ENCODE measurements around the gene DYSF.

Gene DYSF

DNA sequence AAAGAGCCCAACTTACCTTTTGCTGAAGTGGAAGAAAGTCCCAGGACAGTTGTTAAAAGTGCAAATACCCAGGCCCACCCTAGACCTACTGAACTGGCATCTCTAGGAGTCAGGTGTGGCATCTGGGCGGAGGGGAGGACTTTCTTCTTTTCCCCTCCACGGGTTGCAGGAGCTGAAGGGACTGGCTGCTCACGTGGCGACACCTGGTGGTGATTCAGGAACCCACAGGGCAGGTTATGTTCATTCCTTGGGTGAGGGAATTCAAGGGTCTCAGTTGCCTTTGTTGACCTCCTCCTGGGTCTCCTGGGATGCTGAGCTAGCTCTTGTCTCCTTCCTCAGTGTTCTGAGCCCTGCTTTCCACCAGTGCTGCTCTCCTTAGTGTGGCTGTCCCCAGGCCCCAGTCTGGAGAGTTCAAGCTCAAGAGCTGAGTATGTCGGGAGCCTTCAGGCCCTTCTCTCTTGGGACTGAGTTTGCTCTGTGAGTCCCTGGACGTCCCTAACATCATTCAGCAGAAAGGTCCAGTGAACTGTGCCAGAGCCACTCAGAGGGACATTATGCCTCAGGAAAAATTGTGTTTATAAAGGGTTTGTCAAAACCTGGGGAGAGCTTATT, 56.9 kb downstream of the DYSF start:
- H3K9me3 Mint-ChIP-seq, result no peaks in the 10 kb centered on the region
- H3K27ac Mint-ChIP-seq, result no peak overlapping the region
- H3K4me3 Mint-ChIP-seq, result no peak overlapping the region
- H3K27me3 Mint-ChIP-seq, result peaks cover 3% of the 10 kb centered on the region
- DNase-seq (ENCODE audit: low spot score in 2 of 2), result peak; percentile 60 to 72
- ATAC-seq (ENCODE audit: low read depth), result peak; percentile 57
- no peaks in the 10 kb centered on the region for H3K4me1 Mint-ChIP-seq
- no peaks in the 10 kb centered on the region for H3K36me3 Mint-ChIP-seq

DNA sequence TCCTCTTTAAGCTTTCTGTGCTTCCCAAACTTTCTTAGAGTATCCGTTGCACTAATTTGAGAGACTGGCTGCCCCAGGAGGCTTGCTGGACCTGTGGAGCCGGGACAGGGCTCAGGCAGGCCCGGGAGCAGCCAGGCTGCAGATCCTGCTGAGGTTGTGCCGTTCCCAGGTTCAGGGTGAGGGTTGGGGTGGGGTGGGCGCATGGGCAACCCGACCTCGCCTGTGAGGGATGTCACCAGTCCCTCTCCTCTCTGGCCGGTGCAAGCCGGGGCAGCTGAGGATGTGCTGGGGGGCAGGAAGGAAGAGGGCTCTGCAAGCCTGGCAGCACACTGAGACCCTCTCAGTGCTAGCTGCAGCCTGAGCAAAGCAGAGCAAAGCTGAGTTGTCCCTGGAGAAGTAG, 57.6 kb downstream of the DYSF start:
- Mint-ChIP-seq H3K9me3 (no peaks in the 10 kb centered on the region), H3K36me3 (no peaks in the 10 kb centered on the region), H3K27ac (no peak overlapping the region), H3K4me1 (no peaks in the 10 kb centered on the region), H3K27me3 (no peaks in the 10 kb centered on the region), H3K4me3 (no peak overlapping the region)
- DNase-seq (ENCODE audit: low spot score in 2 of 2), result no peak
- no peak for ATAC-seq (ENCODE audit: low read depth)

DNA sequence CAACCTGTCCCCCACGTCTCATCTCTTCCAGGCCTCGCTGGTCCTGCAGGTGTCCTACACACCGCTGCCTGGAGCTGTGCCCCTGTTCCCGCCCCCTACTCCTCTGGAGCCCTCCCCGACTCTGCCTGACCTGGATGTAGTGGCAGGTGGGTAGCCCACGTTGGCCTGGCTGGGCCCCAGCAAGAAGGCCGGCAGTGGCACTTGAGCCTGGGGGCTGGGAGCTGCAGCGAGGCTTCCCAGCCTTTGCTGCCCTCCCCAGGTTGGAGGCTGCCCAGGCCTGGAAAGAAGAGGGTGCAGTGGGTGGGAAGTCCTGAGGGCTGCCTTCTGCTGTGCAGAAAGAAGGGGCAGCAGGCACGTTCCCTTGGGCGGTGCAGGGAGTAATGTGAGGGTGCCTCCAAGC, 58.4 kb downstream of the DYSF start:
- Mint-ChIP-seq H3K4me3 (no peak overlapping the region), H3K9me3 (no peaks in the 10 kb centered on the region), H3K27me3 (peaks cover 2% of the 10 kb centered on the region), H3K27ac (no peak overlapping the region), H3K36me3 (no peaks in the 10 kb centered on the region), H3K4me1 (no peaks in the 10 kb centered on the region)
- ATAC-seq (ENCODE audit: low read depth) (no peak), DNase-seq (ENCODE audit: low spot score in 2 of 2) (no peak)

DNA sequence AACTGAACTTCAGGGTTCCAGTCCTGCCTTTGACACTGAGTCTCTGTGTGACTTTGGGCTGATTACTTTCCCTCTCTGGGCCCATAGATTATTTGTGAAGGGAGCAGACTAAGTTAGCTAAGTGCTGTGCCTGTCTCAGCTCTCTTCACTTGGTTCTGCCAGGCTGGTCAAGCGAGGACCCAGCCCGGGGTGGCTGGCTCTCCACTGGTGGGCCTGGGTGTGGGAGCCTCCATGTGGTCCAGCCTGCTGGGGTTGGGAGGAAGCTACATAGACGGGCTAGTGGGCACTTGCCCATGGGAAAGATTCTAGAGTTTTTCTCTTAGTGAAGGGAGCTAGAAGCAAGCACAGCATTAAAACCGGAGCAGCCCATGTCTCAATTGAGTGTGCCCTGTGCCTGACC, 59.0 kb downstream of the DYSF start:
- no peaks in the 10 kb centered on the region for H3K36me3 Mint-ChIP-seq
- no peak for DNase-seq (ENCODE audit: low spot score in 2 of 2)
- no peaks in the 10 kb centered on the region for H3K4me1 Mint-ChIP-seq
- H3K9me3 Mint-ChIP-seq, result no peaks in the 10 kb centered on the region
- H3K27me3 Mint-ChIP-seq, result peaks cover 2% of the 10 kb centered on the region
- ATAC-seq (ENCODE audit: low read depth), result no peak
- H3K4me3 Mint-ChIP-seq, result no peak overlapping the region
- no peak overlapping the region for H3K27ac Mint-ChIP-seq

DNA sequence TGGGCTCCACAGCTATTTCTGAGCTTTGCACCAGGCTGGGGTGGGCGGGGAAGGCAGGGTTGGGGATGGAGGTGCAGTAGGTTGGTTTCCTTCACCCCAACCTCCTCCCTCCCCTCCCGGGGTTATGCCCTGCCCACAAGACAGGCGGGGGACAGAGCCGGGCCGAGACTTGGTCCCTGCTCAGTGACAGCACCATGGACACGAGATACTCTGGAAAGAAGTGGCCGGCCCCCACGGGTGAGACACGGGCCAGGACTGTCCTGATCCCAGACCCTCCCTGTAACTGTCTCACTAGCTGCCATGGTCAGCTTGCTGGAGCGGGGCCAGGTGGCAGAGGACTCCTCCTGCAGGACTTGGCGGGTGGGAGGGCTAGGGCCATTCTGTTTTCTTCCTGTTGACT, 59.7 kb downstream of the DYSF start:
- DNase-seq (ENCODE audit: low spot score in 2 of 2) (no peak), ATAC-seq (ENCODE audit: low read depth) (no peak)
- no peaks in the 10 kb centered on the region for H3K36me3 Mint-ChIP-seq
- no peak overlapping the region for H3K27ac Mint-ChIP-seq
- H3K4me1 Mint-ChIP-seq, result no peaks in the 10 kb centered on the region
- no peaks in the 10 kb centered on the region for H3K9me3 Mint-ChIP-seq
- H3K27me3 Mint-ChIP-seq, result peaks cover 2% of the 10 kb centered on the region
- no peak overlapping the region for H3K4me3 Mint-ChIP-seq

DNA sequence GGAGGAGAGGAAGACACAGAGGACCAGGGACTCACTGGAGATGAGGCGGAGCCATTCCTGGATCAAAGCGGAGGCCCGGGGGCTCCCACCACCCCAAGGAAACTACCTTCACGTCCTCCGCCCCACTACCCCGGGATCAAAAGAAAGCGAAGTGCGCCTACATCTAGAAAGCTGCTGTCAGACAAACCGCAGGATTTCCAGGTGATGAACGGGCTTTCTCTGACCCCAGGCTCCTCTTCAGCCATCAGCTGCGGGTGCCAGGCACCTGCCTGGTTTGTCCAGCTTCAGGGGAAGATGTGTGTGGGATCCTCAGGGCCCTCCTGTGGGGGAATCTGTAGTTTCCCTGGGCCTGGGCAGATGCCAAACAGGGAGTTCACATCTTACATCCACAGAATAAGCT, 60.4 kb downstream of the DYSF start:
- H3K36me3 Mint-ChIP-seq, result no peaks in the 10 kb centered on the region
- H3K9me3 Mint-ChIP-seq, result no peaks in the 10 kb centered on the region
- H3K4me1 Mint-ChIP-seq, result no peaks in the 10 kb centered on the region
- peaks cover 2% of the 10 kb centered on the region for H3K27me3 Mint-ChIP-seq
- no peak overlapping the region for H3K27ac Mint-ChIP-seq
- DNase-seq (ENCODE audit: low spot score in 2 of 2), result no peak
- no peak for ATAC-seq (ENCODE audit: low read depth)
- no peak overlapping the region for H3K4me3 Mint-ChIP-seq

DNA sequence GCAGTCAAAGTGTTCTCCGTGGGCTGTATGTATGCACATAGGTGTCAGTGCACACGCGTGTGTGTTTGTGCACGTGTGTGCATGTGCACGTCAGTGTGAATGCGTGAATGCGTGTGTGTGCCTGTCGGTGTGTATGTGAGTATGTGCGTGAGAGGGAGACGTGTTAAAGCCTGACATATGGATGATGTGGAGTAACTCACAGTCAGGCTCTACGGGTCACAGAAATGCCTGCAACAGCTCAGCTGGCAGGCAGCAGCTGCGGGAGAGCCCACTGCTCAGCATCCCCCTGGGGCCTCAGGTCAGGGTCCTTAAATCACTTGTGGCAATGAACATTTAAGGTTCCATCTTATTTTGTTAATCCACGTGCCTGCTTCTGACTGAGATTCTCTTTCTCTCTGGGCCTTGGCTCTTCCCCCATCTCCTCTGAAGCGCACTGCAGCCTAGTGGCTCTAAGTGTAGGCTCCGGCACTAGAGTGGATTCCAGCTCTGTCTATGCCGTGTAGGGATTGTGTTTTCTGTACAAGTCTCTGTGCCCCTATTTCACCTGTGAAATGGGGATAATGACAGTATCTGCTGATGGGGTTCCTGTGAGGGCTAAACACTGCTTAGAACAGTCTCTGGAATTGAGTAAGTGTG, 63.0 kb downstream of the DYSF start:
- no peak overlapping the region for H3K4me3 Mint-ChIP-seq
- no peaks in the 10 kb centered on the region for H3K4me1 Mint-ChIP-seq
- no peak overlapping the region for H3K27ac Mint-ChIP-seq
- no peaks in the 10 kb centered on the region for H3K36me3 Mint-ChIP-seq
- H3K27me3 Mint-ChIP-seq, result peaks cover 6% of the 10 kb centered on the region
- DNase-seq (ENCODE audit: low spot score in 2 of 2), result no peak
- H3K9me3 Mint-ChIP-seq, result peaks cover 2% of the 10 kb centered on the region
- ATAC-seq (ENCODE audit: low read depth), result no peak

DNA sequence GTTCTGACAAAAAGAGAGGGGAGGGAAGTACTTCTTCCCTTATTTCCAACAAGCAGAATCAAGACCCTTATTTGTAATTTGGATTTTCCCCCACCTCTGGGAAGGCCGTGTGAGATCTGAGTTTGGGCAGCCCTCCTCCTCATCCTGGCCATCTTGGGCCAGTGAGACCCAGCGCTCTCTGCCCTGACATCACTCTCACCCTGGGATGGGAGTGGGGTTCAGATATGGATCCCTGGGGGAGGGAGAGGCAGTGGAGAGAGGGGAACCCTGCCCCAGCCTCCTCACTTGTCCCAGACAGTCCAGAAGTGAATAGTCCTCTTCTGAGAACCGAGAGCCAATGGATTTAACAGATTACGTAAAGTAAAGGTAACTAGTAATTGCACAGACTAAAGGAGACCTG, 64.5 kb downstream of the DYSF start:
- Mint-ChIP-seq H3K9me3 (peaks cover 6% of the 10 kb centered on the region), H3K36me3 (no peaks in the 10 kb centered on the region), H3K4me3 (no peak overlapping the region), H3K4me1 (no peaks in the 10 kb centered on the region), H3K27me3 (peaks cover 10% of the 10 kb centered on the region), H3K27ac (no peak overlapping the region)
- no peak for DNase-seq (ENCODE audit: low spot score in 2 of 2)
- ATAC-seq (ENCODE audit: low read depth), result no peak

DNA sequence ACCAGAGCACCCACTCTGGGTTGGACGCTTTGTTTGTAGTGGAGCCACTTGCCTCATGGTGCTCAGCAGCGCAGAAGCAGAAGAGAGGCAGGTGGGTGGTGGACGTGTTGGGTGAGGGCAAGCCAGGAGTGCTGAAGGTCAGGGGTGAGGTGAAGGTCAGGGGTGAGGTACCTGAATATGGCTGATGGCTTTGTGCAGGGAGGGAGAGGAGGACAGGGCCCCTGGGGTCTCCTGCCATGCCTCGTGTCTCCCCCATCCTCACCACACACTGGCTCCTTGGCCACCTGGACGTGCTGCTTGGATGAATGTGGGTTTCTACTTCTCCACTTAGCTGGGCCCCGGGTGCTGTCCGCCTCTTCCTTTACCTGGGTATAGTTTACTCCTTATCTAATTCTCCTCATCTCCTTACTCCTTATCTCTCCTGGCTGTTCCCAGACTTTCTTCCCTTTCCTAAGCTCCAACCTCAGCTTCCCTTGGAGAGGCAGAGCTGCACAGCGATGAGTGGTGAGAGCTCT, 68.1 kb downstream of the DYSF start:
- H3K9me3 Mint-ChIP-seq, result peaks cover 6% of the 10 kb centered on the region

DNA sequence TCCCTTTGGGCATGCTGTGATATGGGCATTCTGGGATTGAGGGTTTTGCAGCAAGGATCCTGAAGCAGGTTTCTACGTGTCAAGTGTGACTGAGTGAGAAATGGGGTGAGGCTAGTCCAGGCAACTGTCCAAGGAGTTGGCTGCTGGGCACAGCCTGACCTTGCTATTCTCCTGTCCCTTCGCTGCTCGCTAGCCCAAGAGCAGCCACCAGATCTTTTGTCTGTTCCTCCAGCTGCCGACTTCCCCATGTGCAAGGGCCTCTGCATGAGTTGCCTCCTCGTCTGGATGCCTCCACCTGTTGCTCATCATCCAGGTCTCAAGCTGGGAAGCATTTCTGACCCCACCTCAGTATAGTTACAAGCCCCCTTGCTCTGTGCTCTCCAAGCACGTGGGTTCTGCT, 71.1 kb downstream of the DYSF start:
- no peak for DNase-seq (ENCODE audit: low spot score in 2 of 2)
- Mint-ChIP-seq H3K27ac (no peak overlapping the region), H3K36me3 (no peaks in the 10 kb centered on the region)

More for the DNA sequence above, 68.1 kb downstream of the DYSF start:
- ATAC-seq (ENCODE audit: low read depth) (no peak), DNase-seq (ENCODE audit: low spot score in 2 of 2) (no peak)
- H3K27me3 Mint-ChIP-seq, result peaks cover 16% of the 10 kb centered on the region
- no peaks in the 10 kb centered on the region for H3K36me3 Mint-ChIP-seq
- H3K27ac Mint-ChIP-seq, result no peak overlapping the region
- no peak overlapping the region for H3K4me3 Mint-ChIP-seq
- no peaks in the 10 kb centered on the region for H3K4me1 Mint-ChIP-seq

DNA sequence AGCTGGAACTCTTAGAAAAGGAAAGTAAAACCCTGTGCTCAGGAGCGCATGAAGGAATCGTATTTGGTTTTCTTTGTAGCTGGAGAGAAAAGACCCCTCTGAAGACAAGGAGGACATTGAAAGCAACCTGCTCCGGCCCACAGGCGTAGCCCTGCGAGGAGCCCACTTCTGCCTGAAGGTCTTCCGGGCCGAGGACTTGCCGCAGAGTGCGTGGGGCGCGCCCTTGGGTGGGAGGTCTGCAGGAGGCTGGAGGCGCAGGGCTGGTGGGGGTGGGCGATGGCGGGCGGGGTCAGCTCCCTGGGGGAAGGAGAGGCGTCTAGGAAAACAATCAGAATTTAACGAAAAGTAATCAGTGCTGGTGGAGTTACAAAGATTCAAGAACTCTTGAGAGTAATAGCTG, 72.8 kb downstream of the DYSF start:
- ATAC-seq (ENCODE audit: low read depth), result no peak
- Mint-ChIP-seq H3K4me1 (no peaks in the 10 kb centered on the region), H3K27me3 (peaks cover 26% of the 10 kb centered on the region), H3K27ac (no peak overlapping the region), H3K9me3 (peaks cover 5% of the 10 kb centered on the region), H3K36me3 (no peaks in the 10 kb centered on the region), H3K4me3 (no peak overlapping the region)
- DNase-seq (ENCODE audit: low spot score in 2 of 2), result no peak

More for the DNA sequence above, 71.1 kb downstream of the DYSF start:
- peaks cover 25% of the 10 kb centered on the region for H3K27me3 Mint-ChIP-seq
- peaks cover 6% of the 10 kb centered on the region for H3K9me3 Mint-ChIP-seq
- no peak overlapping the region for H3K4me3 Mint-ChIP-seq
- H3K4me1 Mint-ChIP-seq, result no peaks in the 10 kb centered on the region
- no peak for ATAC-seq (ENCODE audit: low read depth)

DNA sequence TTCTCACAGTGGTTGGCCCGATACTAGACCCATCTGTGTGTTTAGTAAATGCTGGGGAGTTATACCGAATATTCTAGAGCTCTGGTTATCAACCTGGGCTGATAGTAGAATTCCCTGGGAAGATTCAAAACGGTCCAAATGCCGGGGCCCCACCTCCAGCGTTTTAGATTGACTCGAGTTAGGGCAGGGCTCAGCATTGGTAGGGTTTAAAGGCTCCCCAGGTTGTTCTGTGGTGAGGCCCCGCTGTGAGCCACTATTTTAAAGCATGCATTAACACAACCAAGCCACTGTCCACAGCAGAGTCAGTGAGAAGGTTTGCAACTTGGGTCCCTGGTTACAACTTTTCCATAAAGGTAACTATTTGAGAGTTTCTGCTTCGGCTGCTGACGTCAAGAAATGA, 73.6 kb downstream of the DYSF start:
- Mint-ChIP-seq H3K27ac (no peak overlapping the region), H3K36me3 (no peaks in the 10 kb centered on the region), H3K4me3 (no peak overlapping the region), H3K9me3 (peaks cover 3% of the 10 kb centered on the region), H3K4me1 (no peaks in the 10 kb centered on the region), H3K27me3 (peaks cover 26% of the 10 kb centered on the region)
- ATAC-seq (ENCODE audit: low read depth), result no peak
- no peak for DNase-seq (ENCODE audit: low spot score in 2 of 2)

DNA sequence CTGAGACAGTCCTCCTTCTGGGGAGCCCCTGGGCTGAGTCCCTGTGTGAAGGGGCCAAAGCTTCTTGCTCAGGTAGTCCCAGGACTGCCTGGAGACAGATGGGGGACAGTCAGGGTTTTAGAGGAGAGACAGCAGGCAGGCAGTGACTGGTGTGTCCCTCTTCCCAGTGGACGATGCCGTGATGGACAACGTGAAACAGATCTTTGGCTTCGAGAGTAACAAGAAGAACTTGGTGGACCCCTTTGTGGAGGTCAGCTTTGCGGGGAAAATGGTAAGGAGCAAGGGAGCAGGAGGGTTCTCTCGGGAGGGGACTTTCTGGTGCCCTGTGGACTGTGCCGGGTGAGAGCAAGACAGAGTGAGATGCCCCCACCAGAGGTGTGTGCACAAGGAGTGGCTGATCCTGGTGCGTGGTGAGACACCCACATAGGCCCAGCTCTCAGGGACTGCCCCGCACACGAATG, 74.8 kb downstream of the DYSF start:
- peaks cover 25% of the 10 kb centered on the region for H3K27me3 Mint-ChIP-seq
- no peaks in the 10 kb centered on the region for H3K36me3 Mint-ChIP-seq
- no peak overlapping the region for H3K4me3 Mint-ChIP-seq
- H3K4me1 Mint-ChIP-seq, result no peaks in the 10 kb centered on the region
- no peaks in the 10 kb centered on the region for H3K9me3 Mint-ChIP-seq
- H3K27ac Mint-ChIP-seq, result no peak overlapping the region
- no peak for DNase-seq (ENCODE audit: low spot score in 2 of 2)
- ATAC-seq (ENCODE audit: low read depth), result no peak

DNA sequence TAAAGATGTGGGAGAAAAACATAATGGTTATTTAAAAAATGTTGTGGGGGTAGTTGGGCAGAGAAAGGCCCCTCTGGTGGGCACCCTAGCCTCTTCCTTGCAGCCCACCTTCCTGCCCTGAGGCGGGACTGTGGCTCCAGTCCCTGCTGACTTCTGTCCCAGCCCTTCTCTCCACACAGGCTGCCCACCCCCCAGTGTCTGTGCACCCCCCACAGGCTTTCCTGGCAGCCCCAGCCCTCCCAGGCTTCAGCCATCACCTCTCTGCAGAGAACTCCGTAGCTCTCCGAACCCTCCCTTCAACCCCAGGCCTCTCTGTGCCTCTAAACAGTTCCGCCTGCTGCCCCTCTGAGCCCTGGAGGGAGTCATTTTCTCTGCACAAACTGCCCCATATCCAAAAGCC, 75.4 kb downstream of the DYSF start:
- DNase-seq (ENCODE audit: low spot score in 2 of 2) (no peak), ATAC-seq (ENCODE audit: low read depth) (no peak)
- no peak overlapping the region for H3K4me3 Mint-ChIP-seq
- H3K36me3 Mint-ChIP-seq, result no peaks in the 10 kb centered on the region
- peaks cover 27% of the 10 kb centered on the region for H3K27me3 Mint-ChIP-seq
- no peaks in the 10 kb centered on the region for H3K9me3 Mint-ChIP-seq
- no peak overlapping the region for H3K27ac Mint-ChIP-seq
- H3K4me1 Mint-ChIP-seq, result no peaks in the 10 kb centered on the region

DNA sequence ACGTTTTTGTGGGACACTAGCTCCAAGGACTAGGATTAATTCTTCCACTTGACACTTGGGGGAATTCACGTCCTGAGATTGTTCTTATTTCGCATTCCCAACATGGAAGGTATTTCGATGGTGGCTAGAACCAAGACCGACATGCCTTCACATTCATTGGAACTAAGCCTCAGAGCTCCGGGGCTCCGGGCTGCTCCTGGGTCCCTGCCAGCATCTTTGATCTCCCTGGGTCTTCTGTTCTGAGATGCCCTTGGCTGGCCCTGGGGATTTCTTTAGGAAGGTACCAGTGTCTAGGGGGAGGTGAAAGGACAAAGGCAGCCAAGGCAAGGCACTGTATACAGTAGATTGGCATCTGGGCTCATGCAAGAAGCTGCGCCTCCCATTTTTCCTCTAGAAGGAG, 76.8 kb downstream of the DYSF start:
- ATAC-seq (ENCODE audit: low read depth) (no peak), DNase-seq (ENCODE audit: low spot score in 2 of 2) (no peak)
- Mint-ChIP-seq H3K36me3 (no peaks in the 10 kb centered on the region), H3K9me3 (no peaks in the 10 kb centered on the region), H3K4me3 (no peak overlapping the region), H3K27ac (no peak overlapping the region), H3K27me3 (peaks cover 28% of the 10 kb centered on the region), H3K4me1 (no peaks in the 10 kb centered on the region)

Data from memory B cell (primary cell).